ENCODE measurements around the gene MTR. TPM values are rescaled to one million over a fixed set of nuclear protein-coding genes. Genes with fewer than 3 reads are reported as not detected.

Gene MTR
- total RNA-seq, 1 experiment from 2014 or later, result 27.5 TPM

DNA sequence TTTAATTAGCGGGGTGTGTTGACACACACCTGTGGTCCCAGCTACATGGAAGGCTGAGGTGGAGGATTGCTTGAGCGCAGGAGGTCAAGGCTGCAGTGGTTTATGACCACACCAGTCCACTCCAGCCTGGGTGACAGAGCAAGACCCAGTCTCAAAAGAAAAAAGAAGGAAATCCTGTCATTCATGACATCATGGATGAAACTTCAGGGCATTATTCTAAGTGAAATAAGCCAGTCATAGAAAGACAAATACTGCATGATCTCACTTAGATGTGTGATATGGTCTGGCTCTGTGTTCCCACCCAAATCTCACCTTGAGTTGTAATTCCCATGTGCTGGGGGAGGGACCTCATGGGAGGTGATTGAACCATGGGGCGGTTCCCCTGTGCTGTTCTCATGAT, 126.5 kb downstream of the MTR start:
- peaks cover 19% of the 10 kb centered on the region for H3K36me3 Mint-ChIP-seq
- no peak for ATAC-seq
- H3K27ac Mint-ChIP-seq, result no peak overlapping the region
- ChIA-PET CTCF (no interaction called here), POLR2A (no interaction called here)
- H3K9me3 Mint-ChIP-seq, result peaks cover 32% of the 10 kb centered on the region
- no peaks in the 10 kb centered on the region for H3K4me1 Mint-ChIP-seq
- TF ChIP-seq GRHL2 (CRISPR knock-in tag; IDR thresholded peaks at IDR 0.05; ENCODE audit: insufficient replicate concordance, severe bottlenecking), result no peak
- TF ChIP-seq, protein P1, sequence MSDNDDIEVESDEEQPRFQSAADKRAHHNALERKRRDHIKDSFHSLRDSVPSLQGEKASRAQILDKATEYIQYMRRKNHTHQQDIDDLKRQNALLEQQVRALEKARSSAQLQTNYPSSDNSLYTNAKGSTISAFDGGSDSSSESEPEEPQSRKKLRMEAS (CRISPR knock-in tag; IDR thresholded peaks at IDR 0.05), result no peak
- TF ChIP-seq, protein P2, sequence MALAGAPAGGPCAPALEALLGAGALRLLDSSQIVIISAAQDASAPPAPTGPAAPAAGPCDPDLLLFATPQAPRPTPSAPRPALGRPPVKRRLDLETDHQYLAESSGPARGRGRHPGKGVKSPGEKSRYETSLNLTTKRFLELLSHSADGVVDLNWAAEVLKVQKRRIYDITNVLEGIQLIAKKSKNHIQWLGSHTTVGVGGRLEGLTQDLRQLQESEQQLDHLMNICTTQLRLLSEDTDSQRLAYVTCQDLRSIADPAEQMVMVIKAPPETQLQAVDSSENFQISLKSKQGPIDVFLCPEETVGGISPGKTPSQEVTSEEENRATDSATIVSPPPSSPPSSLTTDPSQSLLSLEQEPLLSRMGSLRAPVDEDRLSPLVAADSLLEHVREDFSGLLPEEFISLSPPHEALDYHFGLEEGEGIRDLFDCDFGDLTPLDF (CRISPR knock-in tag; IDR thresholded peaks at IDR 0.05), result no peak
- no peak for DNase-seq (ENCODE audit: low spot score)
- no peak overlapping the region for H3K4me3 Mint-ChIP-seq
- peaks cover 6% of the 10 kb centered on the region; the same call in 1 of the 2 replicates for H3K27me3 Mint-ChIP-seq (ENCODE audit: low read depth)

DNA sequence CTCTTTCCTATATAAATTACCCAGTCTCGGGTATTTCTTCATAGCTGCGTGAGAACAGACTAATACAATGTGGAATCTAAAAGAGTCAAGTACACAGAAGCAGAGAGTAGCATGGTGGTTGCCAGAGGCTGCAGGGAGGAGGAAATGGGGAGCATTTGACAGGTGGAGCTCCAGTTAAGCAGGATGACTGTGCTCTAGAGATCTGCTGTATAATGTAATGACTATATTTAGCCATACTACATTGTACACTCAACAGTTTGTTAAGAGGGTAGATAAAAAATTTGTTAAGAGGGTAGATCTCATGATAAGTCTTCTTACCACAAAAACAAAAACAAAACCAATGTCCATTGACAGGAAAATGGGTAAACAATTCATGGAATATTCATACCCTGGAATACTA, 127.1 kb downstream of the MTR start:
- no peak overlapping the region for H3K4me3 Mint-ChIP-seq
- DNase-seq (ENCODE audit: low spot score), result no peak
- no peak for TF ChIP-seq ZNF396 (CRISPR knock-in tag; IDR thresholded peaks at IDR 0.05; ENCODE audit: borderline replicate concordance)
- no peak for TF ChIP-seq GTF2I (CRISPR knock-in tag; conservative IDR thresholded peaks at IDR 0.05)
- TF ChIP-seq, protein P3, sequence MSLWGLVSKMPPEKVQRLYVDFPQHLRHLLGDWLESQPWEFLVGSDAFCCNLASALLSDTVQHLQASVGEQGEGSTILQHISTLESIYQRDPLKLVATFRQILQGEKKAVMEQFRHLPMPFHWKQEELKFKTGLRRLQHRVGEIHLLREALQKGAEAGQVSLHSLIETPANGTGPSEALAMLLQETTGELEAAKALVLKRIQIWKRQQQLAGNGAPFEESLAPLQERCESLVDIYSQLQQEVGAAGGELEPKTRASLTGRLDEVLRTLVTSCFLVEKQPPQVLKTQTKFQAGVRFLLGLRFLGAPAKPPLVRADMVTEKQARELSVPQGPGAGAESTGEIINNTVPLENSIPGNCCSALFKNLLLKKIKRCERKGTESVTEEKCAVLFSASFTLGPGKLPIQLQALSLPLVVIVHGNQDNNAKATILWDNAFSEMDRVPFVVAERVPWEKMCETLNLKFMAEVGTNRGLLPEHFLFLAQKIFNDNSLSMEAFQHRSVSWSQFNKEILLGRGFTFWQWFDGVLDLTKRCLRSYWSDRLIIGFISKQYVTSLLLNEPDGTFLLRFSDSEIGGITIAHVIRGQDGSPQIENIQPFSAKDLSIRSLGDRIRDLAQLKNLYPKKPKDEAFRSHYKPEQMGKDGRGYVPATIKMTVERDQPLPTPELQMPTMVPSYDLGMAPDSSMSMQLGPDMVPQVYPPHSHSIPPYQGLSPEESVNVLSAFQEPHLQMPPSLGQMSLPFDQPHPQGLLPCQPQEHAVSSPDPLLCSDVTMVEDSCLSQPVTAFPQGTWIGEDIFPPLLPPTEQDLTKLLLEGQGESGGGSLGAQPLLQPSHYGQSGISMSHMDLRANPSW (CRISPR knock-in tag; conservative IDR thresholded peaks at IDR 0.05; ENCODE audit: low read depth), result no peak
- no peak for TF ChIP-seq ESRRA (CRISPR knock-in tag; IDR thresholded peaks at IDR 0.05; ENCODE audit: borderline replicate concordance)
- TF ChIP-seq, protein P4, sequence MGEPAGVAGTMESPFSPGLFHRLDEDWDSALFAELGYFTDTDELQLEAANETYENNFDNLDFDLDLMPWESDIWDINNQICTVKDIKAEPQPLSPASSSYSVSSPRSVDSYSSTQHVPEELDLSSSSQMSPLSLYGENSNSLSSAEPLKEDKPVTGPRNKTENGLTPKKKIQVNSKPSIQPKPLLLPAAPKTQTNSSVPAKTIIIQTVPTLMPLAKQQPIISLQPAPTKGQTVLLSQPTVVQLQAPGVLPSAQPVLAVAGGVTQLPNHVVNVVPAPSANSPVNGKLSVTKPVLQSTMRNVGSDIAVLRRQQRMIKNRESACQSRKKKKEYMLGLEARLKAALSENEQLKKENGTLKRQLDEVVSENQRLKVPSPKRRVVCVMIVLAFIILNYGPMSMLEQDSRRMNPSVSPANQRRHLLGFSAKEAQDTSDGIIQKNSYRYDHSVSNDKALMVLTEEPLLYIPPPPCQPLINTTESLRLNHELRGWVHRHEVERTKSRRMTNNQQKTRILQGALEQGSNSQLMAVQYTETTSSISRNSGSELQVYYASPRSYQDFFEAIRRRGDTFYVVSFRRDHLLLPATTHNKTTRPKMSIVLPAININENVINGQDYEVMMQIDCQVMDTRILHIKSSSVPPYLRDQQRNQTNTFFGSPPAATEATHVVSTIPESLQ (CRISPR knock-in tag; IDR thresholded peaks at IDR 0.05), result no peak
- TF ChIP-seq, protein P5, sequence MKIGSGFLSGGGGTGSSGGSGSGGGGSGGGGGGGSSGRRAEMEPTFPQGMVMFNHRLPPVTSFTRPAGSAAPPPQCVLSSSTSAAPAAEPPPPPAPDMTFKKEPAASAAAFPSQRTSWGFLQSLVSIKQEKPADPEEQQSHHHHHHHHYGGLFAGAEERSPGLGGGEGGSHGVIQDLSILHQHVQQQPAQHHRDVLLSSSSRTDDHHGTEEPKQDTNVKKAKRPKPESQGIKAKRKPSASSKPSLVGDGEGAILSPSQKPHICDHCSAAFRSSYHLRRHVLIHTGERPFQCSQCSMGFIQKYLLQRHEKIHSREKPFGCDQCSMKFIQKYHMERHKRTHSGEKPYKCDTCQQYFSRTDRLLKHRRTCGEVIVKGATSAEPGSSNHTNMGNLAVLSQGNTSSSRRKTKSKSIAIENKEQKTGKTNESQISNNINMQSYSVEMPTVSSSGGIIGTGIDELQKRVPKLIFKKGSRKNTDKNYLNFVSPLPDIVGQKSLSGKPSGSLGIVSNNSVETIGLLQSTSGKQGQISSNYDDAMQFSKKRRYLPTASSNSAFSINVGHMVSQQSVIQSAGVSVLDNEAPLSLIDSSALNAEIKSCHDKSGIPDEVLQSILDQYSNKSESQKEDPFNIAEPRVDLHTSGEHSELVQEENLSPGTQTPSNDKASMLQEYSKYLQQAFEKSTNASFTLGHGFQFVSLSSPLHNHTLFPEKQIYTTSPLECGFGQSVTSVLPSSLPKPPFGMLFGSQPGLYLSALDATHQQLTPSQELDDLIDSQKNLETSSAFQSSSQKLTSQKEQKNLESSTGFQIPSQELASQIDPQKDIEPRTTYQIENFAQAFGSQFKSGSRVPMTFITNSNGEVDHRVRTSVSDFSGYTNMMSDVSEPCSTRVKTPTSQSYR (CRISPR knock-in tag; IDR thresholded peaks at IDR 0.05), result no peak
- TF ChIP-seq, protein P6, sequence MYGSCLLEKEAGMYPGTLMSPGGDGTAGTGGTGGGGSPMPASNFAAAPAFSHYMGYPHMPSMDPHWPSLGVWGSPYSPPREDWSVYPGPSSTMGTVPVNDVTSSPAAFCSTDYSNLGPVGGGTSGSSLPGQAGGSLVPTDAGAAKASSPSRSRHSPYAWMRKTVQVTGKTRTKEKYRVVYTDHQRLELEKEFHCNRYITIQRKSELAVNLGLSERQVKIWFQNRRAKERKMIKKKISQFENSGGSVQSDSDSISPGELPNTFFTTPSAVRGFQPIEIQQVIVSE (CRISPR knock-in tag; IDR thresholded peaks at IDR 0.05; ENCODE audit: borderline replicate concordance), result no peak
- TF ChIP-seq, protein P7, sequence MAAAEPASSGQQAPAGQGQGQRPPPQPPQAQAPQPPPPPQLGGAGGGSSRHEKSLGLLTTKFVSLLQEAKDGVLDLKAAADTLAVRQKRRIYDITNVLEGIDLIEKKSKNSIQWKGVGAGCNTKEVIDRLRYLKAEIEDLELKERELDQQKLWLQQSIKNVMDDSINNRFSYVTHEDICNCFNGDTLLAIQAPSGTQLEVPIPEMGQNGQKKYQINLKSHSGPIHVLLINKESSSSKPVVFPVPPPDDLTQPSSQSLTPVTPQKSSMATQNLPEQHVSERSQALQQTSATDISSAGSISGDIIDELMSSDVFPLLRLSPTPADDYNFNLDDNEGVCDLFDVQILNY (CRISPR knock-in tag; IDR thresholded peaks at IDR 0.05), result no peak
- TF ChIP-seq, protein P8, sequence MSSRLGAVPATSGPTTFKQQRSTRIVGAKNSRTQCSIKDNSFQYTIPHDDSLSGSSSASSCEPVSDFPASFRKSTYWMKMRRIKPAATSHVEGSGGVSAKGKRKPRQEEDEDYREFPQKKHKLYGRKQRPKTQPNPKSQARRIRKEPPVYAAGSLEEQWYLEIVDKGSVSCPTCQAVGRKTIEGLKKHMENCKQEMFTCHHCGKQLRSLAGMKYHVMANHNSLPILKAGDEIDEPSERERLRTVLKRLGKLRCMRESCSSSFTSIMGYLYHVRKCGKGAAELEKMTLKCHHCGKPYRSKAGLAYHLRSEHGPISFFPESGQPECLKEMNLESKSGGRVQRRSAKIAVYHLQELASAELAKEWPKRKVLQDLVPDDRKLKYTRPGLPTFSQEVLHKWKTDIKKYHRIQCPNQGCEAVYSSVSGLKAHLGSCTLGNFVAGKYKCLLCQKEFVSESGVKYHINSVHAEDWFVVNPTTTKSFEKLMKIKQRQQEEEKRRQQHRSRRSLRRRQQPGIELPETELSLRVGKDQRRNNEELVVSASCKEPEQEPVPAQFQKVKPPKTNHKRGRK (CRISPR knock-in tag; IDR thresholded peaks at IDR 0.05; ENCODE audit: borderline replicate concordance), result no peak
- peaks cover 14% of the 10 kb centered on the region for H3K36me3 Mint-ChIP-seq
- CTCF ChIA-PET, result no interaction called here
- peaks cover 6% of the 10 kb centered on the region; the same call in 1 of the 2 replicates for H3K27me3 Mint-ChIP-seq (ENCODE audit: low read depth)
- no peak for ATAC-seq
- H3K9me3 Mint-ChIP-seq, result peaks cover 30% of the 10 kb centered on the region
- POLR2A ChIA-PET, result no interaction called here
- no peaks in the 10 kb centered on the region for H3K4me1 Mint-ChIP-seq
- H3K27ac Mint-ChIP-seq, result no peak overlapping the region

All from WTC11 (cell line).